ENCODE results near the gene SENP1.
A peak's percentile ranks its signal among the peaks of the same experiment; 100 is the strongest.

Gene SENP1

GRCh38 chr12:48067250-48067938 lies 38.5 kb downstream of the SENP1 start:
- no peak for DNase-seq

GRCh38 chr12:48065041-48065440 lies 40.8 kb downstream of the SENP1 start:
- DNase-seq = no peak

GRCh38 chr12:48063530-48063929 lies 42.3 kb downstream of the SENP1 start:
- DNase-seq = no peak

- DNase-seq = peak; percentile 12
Observed at GRCh38 chr12:48061938-48062719, 43.8 kb downstream of the SENP1 start.

- DNase-seq = no peak
Observed at GRCh38 chr12:48060474-48060873, 45.4 kb downstream of the SENP1 start.

- DNase-seq = no peak
Observed at GRCh38 chr12:48058771-48059170, 47.1 kb downstream of the SENP1 start.

GRCh38 chr12:48054955-48055821 lies 50.7 kb downstream of the SENP1 start:
- DNase-seq = no peak

GRCh38 chr12:48053883-48054282 lies 52.0 kb downstream of the SENP1 start:
- no peak for DNase-seq

- no peak for DNase-seq
Observed at GRCh38 chr12:48053122-48053521, 52.8 kb downstream of the SENP1 start.

- no peak for DNase-seq
Observed at GRCh38 chr12:48051681-48052080, 54.2 kb downstream of the SENP1 start.

- DNase-seq = no peak
Observed at GRCh38 chr12:48050174-48050573, 55.7 kb downstream of the SENP1 start.

- DNase-seq = no peak
Observed at GRCh38 chr12:48045965-48046518, 59.8 kb downstream of the SENP1 start.

- no peak for DNase-seq
Observed at GRCh38 chr12:48045061-48045846, 60.6 kb downstream of the SENP1 start.

GRCh38 chr12:48044396-48044795 lies 61.5 kb downstream of the SENP1 start:
- no peak for DNase-seq

- no peak for DNase-seq
Observed at GRCh38 chr12:48043771-48044170, 62.1 kb downstream of the SENP1 start.

GRCh38 chr12:48041591-48042423 lies 64.1 kb downstream of the SENP1 start:
- no peak for DNase-seq

- no peak for DNase-seq
Observed at GRCh38 chr12:48040354-48040753, 65.5 kb downstream of the SENP1 start.

- DNase-seq = no peak
Observed at GRCh38 chr12:48039151-48039550, 66.7 kb downstream of the SENP1 start.

GRCh38 chr12:48038085-48038484 lies 67.8 kb downstream of the SENP1 start:
- DNase-seq = no peak

- peak; percentile 76 for DNase-seq
Observed at GRCh38 chr12:48037267-48037915, 68.5 kb downstream of the SENP1 start.

All from right kidney (tissue), 1 donor.